Body of pancreas (tissue), 4 donors: ENCODE results near the gene BCAM. TPM values are rescaled to one million over a fixed set of nuclear protein-coding genes. Genes with fewer than 3 reads are reported as not detected.

ENCODE experiments used
- ATAC-seq: fragments of 150-250 bp; one replicate; pipeline ENCODE4 v1.9.1; 2016
- DNase-seq, 4 donors: peaks; one replicate each; pipeline ENCODE4 v3.0.0-alpha.2; 2019
- H3K27ac ChIP-seq, 4 donors: fragments of 200-600 bp; sonication (generic); 1 replicate in 3 of 4; 2 replicates in 1 of 4; pipeline versions ENCODE4 v1.5.1 to v1.6.1; 2016 to 2019; ENCODE audit warnings: mild to moderate bottlenecking in 1 of 4, mixed read lengths in 1 of 4, moderate library complexity in 1 of 4
- H3K27me3 ChIP-seq, 2 donors: fragments of 200-600 bp; sonication (generic); one replicate each; pipeline ENCODE4 v1.6.0; 2016; ENCODE audit warnings: mild to moderate bottlenecking in 1 of 2
- H3K36me3 ChIP-seq, 2 donors: fragments of 200-600 bp; sonication (generic); replicated peaks in 1 of 2; 2 replicates each; pipeline ENCODE4 v1.5.1; 2016; ENCODE audit warnings: low read depth in 2 of 2; ENCODE audit not compliant: insufficient read depth in 1 of 2
- H3K4me1 ChIP-seq: fragments of 200-600 bp; sonication (generic); one replicate; pipeline ENCODE4 v1.6.0; 2016
- H3K4me3 ChIP-seq, 2 donors: fragments of 200-600 bp; sonication (generic); 1 replicate in 1 of 2; 2 replicates in 1 of 2; pipeline ENCODE4 v1.5.1; 2016 to 2019
- H3K9me3 ChIP-seq, 3 donors: fragments of 200-600 bp; sonication (generic); 1 replicate in 2 of 3; 2 replicates in 1 of 3; pipeline ENCODE4 v1.5.1; 2016
- POLR2A ChIP-seq, 3 donors: fragments of 450-650 bp; IDR thresholded peaks; one replicate each; pipeline ENCODE4 v1.6.1; 2016; ENCODE audit warnings: antibody characterized with exemption in 3 of 3, mild to moderate bottlenecking in 2 of 3
- WGBS, 2 donors: methylation state at CpG; one replicate each; pipeline ENCODE4 v1.1.5; 2017; 5-methylcytosine and 5-hydroxymethylcytosine counted together
- intact Hi-C: fragments of 100-400 bp; cut with DNase I; formaldehyde crosslinking; loops from one replicate; pipeline ENCODE4 v1.15.1; 2023
- total RNA-seq, 2 donors: library from RNA; depleted of rRNA; stranded (reverse); fragments of >200 nt; gene quantifications; one replicate each; pipeline ENCODE4 v1.1.0, GENCODE V29; 2016
- TF ChIP-seq, protein P1 (sequence below), 7 experiments: fragments of 450-650 bp in 4 of 7; fragments of 200-600 bp in 3 of 7; sonication (generic) in 3 of 7; IDR thresholded peaks; one replicate each; pipeline ENCODE4 v1.5.1; 2016 to 2019; ENCODE audit warnings: antibody characterized with exemption in 7 of 7

BCAM gene
- total RNA-seq, 2 donors from 2014 or later: 89.2 to 89.3 TPM

DNA sequence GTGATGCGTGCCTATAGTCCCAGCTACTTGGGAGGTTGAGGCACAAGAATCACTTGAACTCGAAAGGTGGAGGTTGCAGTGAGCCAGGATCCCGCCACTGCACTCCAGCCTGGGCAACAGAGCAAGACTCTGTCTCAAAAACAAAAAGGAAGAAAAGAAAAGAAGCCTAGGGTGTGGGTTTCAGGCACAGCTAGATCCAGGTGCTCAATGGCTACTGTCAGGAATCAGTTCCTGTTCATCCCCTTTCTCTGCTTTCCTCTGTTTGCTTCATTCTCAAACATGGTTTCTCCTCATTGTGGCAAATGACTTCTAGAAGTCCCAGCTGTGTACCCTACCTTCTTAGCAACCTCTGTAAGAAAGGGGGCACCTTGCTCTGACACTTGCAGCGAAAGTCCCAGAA is 25.4 kb upstream of the BCAM start:
- H3K27ac ChIP-seq: no peak overlapping the region
- intact Hi-C loops: no loop called here
- peaks cover 0 to 8% of the 10 kb centered on the region in 2 donors for H3K36me3 ChIP-seq
- H3K9me3 ChIP-seq: no peaks in the 10 kb centered on the region
- TF ChIP-seq, protein P1, sequence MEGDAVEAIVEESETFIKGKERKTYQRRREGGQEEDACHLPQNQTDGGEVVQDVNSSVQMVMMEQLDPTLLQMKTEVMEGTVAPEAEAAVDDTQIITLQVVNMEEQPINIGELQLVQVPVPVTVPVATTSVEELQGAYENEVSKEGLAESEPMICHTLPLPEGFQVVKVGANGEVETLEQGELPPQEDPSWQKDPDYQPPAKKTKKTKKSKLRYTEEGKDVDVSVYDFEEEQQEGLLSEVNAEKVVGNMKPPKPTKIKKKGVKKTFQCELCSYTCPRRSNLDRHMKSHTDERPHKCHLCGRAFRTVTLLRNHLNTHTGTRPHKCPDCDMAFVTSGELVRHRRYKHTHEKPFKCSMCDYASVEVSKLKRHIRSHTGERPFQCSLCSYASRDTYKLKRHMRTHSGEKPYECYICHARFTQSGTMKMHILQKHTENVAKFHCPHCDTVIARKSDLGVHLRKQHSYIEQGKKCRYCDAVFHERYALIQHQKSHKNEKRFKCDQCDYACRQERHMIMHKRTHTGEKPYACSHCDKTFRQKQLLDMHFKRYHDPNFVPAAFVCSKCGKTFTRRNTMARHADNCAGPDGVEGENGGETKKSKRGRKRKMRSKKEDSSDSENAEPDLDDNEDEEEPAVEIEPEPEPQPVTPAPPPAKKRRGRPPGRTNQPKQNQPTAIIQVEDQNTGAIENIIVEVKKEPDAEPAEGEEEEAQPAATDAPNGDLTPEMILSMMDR (IDR thresholded peaks at IDR 0.05): no peak
- TF ChIP-seq POLR2A (IDR thresholded peaks at IDR 0.05): no peak
- no peak overlapping the region for H3K4me3 ChIP-seq
- peaks cover 13% of the 10 kb centered on the region for H3K4me1 ChIP-seq
- no peak for DNase-seq
- no peak for ATAC-seq
- no peaks in the 10 kb centered on the region for H3K27me3 ChIP-seq
- 93 to 95% methylated on average over 4 of the region's 4 CpGs for WGBS, 2 donors

DNA sequence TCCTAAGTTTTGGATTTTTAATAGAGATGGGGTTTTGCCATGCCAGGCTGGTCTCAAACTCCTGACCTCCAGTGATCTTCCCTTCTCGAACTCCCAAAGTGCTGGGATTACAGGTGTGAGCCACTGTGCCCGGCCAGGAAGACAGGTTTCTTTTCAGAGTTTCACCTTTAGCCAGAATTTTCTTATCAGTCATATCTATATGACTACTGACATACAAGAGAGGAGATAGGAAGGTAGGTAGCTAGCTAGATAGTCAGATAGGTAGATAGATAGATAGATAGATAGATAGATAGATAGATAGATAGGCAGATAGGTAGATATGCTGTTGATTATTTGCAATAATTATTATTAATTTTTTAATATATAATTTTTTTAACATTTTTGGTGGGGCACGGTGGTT is 23.6 kb upstream of the BCAM start:
- H3K4me3 ChIP-seq: no peak overlapping the region
- intact Hi-C loops: no loop called here
- no peaks in the 10 kb centered on the region for H3K9me3 ChIP-seq
- H3K27me3 ChIP-seq: no peaks in the 10 kb centered on the region
- WGBS, 2 donors: 67 to 75% methylated on average over 3 of the region's 3 CpGs
- ATAC-seq (no peak), DNase-seq (no peak)
- no peak overlapping the region for H3K27ac ChIP-seq
- H3K36me3 ChIP-seq: peaks cover 0 to 8% of the 10 kb centered on the region in 2 donors
- TF ChIP-seq POLR2A (IDR thresholded peaks at IDR 0.05): no peak
- TF ChIP-seq, protein P1 (IDR thresholded peaks at IDR 0.05): no peak
- peaks cover 7% of the 10 kb centered on the region for H3K4me1 ChIP-seq

DNA sequence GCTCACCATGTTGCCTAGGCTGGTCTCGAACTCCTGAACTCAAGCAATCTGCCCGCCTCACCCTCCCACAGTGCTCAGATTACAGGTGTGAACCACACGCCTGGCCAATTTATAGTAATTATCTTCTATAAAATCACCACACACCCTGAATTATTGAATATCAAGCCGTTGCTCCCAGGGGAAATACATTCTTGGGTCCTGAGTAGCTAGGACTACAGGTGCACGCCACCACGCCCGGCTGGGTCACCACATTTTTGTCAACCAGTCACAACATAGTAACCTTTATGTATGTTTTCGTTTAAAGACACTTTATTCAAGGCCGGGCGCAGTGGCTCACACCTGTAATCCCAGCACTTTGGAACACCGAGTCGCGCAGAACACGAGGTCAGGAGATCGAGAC is 22.9 kb upstream of the BCAM start:
- DNase-seq (no peak), ATAC-seq (no peak)
- intact Hi-C loops: no loop called here
- no peak overlapping the region for H3K27ac ChIP-seq
- peaks cover 7% of the 10 kb centered on the region for H3K4me1 ChIP-seq
- H3K9me3 ChIP-seq: no peaks in the 10 kb centered on the region
- peaks cover 0 to 8% of the 10 kb centered on the region in 2 donors for H3K36me3 ChIP-seq
- no peaks in the 10 kb centered on the region for H3K27me3 ChIP-seq
- WGBS, 2 donors: 89 to 91% methylated on average over 15 of the region's 15 CpGs
- H3K4me3 ChIP-seq: no peak overlapping the region
- TF ChIP-seq, protein P1 (IDR thresholded peaks at IDR 0.05): no peak
- no peak for TF ChIP-seq POLR2A (IDR thresholded peaks at IDR 0.05)

DNA sequence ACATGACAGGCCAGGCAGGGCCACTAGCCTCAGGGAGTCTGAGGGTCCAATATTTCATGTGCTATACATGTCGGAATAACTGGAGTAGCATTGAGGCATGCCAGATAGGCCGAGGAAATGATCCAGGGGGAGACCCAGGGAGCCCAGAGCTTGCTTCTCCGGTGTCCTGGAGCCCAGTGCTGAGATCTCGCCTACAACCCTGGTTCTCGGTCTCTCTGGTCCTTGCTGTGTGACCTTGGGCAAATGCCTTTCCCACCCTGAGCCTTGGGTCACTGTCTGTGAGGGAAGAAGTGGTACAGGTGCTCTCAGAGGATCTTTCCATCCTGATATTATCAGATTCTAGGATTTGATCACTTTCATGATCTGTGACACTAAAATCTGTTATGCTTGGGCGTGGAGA is 19.9 kb upstream of the BCAM start:
- no peak for TF ChIP-seq POLR2A (IDR thresholded peaks at IDR 0.05)
- TF ChIP-seq, protein P1 (IDR thresholded peaks at IDR 0.05): no peak
- 97 to 98% methylated on average over 5 of the region's 6 CpGs for WGBS, 2 donors
- no peak overlapping the region for H3K4me3 ChIP-seq
- H3K36me3 ChIP-seq: peaks cover 0 to 8% of the 10 kb centered on the region in 2 donors
- intact Hi-C loops: no loop called here
- peaks cover 7% of the 10 kb centered on the region for H3K4me1 ChIP-seq
- no peak for ATAC-seq
- H3K9me3 ChIP-seq: no peaks in the 10 kb centered on the region
- H3K27me3 ChIP-seq: no peaks in the 10 kb centered on the region
- DNase-seq: no peak
- no peak overlapping the region for H3K27ac ChIP-seq

DNA sequence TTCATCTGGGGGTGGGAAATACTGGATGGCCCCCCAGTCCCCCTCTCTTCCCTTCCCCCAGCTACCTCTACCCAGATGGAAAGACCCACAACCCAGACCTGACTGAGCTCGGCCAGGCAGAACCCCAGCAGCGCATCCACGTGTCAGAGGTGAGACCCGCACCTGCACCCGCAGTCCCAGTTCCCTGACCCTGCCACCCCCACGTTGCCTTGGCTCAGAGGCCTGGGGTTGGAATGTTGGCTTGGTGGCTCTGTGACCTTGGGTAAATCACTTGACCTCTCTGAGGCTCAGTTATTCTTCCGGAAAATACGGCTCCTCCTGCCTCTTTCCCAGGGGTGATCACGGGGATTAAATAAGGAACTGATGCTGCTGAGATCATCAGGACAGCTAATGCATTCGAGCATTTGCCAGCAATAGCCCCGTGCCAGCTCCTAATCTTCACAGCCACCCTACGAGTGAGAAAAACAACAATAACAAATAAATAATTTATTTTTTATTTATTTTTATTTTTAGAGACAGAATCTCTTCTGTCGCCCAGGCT is 18.9 kb upstream of the BCAM start:
- Histone ChIP-seq H3K9me3 (no peaks in the 10 kb centered on the region), H3K4me1 (no peaks in the 10 kb centered on the region), H3K4me3 (no peak overlapping the region), H3K36me3 (peaks cover 0 to 8% of the 10 kb centered on the region in 2 donors), H3K27ac (no peak overlapping the region), H3K27me3 (no peaks in the 10 kb centered on the region)
- intact Hi-C loops: no loop called here
- TF ChIP-seq, protein P1 (IDR thresholded peaks at IDR 0.05): no peak
- TF ChIP-seq POLR2A (IDR thresholded peaks at IDR 0.05): no peak
- DNase-seq: no peak
- ATAC-seq: no peak
- 68 to 80% methylated on average over 7 to 13 of the region's 13 CpGs for WGBS, 2 donors
